GM21717 (cell line): ENCODE measurements around the gene PMM2.

Source experiments
- ATAC-seq: cut with Tn5 transposase; IDR thresholded peaks from one replicate; pipeline ENCODE4 v1.9.1; 2021; ENCODE audit warnings: mild to moderate bottlenecking, moderate library complexity; ENCODE audit not compliant: unreplicated experiment

Gene PMM2

DNA sequence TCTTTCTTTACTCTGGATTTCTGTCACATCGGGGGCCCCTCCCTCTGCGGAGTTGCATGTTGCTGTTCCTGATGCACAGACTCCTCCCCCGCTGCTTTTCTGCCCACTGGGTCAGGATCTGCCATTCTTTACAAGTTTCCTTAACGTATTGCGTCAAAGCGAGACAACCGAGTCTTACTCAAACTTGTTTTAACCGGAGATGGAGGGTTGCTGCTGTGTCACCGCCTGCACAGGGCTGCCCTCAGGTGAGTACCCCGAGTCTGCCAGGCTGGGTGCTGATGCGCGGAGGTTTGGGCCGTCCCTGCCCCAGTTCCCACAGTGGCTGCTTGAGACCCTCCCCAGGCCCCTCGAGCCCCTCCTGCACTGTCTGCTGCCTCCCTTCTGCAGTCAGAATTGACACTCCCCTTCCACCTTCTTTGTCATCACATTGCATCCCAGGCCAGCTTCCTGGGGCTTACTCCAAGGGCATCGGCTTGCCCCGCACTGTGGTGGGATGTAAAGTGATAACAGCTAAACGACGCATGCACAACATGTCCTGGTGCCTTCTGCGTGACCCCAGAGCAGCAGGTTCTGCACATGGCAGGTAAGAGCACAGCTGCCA lies 51.9 kb downstream of the PMM2 start:
- ATAC-seq = no peak

DNA sequence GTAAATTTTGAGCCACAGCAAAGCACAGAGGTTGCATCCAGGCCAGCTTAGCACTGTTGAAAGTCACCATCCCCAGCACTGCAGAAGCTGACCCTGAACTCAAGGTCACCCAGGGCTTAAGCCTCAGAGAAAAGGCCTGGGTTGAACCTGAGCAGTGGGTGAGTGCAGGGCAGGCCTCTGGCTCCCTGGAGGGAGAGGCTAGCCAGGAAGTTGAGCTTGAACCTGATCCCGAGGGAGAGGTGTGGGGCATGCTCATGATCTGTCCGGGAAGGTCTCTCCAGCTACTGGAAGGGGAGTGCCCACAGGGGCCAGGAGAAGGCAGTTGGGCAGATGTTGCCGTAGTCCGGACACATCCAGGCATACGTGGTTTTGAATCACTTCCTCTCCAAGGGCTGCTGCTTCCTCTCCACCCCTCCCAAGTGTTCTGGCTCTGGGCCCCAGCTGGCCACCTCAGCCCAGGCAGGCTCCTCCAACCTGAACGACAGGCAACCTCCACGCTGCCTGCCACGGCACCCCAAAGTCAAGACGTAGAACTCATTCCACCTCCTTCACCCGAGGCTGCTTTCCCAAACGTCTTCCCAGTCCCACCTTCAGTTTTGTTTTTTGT lies 52.7 kb downstream of the PMM2 start:
- ATAC-seq = no peak

DNA sequence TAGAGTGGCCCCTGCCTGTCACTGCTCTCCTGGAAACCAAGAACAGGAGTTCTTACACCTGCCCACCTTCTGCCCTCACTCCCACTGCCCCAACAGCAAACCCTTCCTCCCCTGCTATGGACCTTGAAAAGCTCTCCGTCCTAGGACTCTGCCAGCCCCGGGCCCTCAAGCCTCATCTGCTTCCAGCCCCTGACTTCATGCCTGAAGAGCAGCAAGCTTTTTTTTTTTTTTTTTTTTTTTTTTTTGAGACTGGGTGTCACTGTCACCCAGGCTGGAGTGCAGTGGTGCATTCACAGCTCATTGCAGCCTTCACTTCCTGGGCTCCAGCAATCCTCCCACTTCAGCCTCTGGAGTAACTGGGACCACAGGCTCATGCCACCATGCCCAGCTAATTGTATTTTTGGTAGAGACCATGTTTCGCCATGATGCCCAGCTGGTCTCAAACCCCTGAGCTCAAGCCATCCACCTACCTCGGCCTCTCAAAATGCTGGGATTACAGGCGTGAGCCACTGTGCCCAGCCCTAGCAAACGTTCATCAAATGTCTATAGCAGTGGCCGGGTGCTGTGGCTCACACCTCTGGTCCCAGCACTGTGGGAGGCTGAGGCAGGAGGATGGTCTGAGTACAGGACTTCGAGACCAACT lies 54.2 kb downstream of the PMM2 start:
- ATAC-seq = no peak

DNA sequence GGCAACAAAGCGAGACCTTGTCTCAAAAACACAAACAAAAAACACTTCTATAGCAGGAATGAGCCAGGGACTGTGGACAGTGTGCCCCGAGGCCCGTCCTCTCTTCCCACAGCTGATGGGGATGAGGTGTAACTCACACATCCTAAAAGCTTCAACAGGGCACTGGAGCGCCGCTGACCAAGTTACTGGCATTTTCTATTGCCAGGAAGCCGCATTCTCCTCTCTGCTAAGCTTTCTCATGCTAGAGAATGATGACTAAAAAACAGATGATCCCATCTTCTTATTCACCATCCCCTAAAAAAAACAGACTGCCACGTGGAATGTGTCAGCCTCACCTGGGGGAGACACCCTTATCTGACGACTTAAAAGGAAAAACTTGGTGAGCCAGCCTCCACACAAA lies 54.9 kb downstream of the PMM2 start:
- no peak for ATAC-seq

DNA sequence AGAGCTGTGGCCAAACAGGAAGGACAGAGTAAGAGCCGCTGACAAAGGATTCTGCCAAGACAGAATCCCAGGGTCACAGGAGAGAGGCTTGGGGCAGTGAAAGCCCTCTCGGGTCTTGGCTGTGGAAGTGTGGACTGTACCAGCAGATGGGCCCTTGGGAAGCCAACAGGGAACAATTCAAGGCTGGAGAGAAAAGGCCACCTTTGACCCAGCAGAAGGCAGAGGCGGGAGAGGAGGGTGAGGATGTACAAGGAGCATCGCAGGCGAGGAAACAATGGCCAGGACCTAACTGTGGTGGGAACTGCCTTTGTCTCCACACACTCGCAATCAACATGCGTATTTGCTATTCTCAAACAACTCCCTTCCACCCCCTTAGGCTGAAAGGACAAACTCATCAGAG lies 55.5 kb downstream of the PMM2 start:
- ATAC-seq = no peak

DNA sequence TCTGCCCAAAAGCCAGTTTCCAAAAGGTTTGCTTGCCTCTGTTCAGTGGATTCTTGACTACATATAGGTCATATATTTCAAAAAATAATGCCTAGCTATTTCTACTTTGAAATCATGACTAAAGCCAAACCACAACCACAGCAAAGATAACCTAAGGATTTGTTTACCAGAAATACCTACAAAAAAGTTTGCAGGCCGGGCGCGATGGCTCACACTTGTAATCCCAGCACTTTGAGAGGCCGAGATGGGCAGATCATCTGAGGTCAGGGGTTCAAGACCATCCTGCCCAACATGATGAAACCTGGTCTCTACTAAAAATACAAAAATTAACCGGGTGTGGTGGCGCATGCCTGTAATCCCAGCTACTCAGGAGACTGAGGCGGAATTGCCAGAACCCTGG lies 56.0 kb downstream of the PMM2 start:
- no peak for ATAC-seq

DNA sequence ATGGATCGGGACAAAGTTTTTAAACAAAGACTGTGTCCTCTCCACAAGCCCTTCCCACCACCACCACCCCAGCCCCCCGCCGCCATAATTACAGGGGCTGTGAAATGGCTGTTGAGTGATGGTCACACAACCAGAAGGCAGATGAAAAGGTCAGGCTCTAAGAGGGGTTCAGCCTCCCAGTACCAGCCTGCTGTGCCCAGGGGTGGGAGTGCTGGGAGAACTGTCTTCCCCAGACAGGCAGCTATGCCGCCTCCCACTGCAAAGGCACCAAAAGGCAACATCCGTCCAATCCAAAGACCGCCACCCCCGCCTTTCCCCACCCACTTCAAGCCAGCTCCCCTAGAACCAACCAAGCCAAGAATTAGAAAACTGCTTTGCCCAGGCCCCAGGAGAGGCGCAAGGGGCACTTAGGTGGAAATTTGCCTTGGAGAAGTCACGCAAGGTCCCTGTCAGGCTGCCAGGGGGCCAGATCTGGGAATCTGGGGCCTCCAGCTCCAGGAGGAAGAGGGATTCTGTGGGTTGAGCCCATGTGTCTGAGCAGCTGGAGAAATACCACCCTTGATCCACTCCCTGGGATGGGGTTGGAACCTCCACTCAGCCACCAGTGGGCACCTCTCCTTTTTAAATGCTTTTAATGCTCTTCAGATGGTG lies 56.8 kb downstream of the PMM2 start:
- no peak for ATAC-seq

DNA sequence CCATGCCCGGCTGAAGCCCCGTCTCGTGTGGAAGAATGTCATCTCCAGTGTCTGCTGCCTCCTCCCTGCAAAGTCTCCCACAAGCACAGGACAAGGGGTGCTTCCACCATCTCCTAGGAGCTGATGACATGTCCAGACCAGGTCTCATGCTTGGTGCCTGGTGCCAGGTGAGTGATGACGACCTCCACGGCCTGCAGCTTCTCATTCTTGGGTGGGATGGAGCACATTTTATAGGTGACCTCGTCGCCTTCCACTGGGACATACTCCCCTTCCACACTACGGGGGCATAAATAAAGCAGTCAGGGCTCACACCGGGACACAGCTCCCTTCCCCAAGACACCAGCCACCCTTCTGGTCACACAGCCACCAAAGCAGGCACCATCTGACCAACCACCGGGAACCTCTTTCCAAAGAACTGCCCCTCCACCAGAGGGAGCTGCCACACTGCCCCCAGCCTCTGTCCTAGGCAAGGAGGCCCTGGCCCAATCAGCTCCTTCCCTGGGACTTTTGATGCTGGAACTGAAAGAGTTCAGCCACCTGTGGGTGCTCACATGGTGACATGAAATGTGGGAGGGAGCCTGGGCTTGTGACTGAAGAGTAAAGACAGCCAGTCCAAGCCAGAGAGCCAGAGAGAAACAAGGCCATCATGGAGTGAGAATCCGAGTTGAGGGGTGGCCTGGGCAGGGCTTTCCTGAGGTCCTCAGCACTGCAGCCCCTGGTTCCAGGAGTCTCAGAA lies 57.6 kb downstream of the PMM2 start:
- ATAC-seq = no peak

DNA sequence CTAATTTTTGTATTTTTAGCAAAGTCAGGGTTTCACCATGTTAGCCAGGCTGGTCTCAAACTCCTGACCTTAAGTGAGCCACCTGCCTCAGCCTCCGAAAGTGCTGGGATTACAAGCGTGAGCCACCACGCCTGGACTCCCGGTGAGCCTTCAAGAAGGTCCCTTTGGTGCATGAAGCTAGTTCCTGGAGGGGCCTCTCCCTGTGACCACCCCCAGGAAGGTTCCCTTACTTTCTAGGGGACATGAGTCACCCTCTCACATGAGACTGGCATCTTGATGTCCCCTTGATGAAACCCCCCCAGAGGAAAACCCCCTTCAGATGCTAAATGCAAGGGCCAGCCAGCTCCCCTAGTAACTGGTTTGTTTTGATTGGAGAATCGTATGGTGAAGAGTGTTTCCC lies 58.3 kb downstream of the PMM2 start:
- no peak for ATAC-seq

DNA sequence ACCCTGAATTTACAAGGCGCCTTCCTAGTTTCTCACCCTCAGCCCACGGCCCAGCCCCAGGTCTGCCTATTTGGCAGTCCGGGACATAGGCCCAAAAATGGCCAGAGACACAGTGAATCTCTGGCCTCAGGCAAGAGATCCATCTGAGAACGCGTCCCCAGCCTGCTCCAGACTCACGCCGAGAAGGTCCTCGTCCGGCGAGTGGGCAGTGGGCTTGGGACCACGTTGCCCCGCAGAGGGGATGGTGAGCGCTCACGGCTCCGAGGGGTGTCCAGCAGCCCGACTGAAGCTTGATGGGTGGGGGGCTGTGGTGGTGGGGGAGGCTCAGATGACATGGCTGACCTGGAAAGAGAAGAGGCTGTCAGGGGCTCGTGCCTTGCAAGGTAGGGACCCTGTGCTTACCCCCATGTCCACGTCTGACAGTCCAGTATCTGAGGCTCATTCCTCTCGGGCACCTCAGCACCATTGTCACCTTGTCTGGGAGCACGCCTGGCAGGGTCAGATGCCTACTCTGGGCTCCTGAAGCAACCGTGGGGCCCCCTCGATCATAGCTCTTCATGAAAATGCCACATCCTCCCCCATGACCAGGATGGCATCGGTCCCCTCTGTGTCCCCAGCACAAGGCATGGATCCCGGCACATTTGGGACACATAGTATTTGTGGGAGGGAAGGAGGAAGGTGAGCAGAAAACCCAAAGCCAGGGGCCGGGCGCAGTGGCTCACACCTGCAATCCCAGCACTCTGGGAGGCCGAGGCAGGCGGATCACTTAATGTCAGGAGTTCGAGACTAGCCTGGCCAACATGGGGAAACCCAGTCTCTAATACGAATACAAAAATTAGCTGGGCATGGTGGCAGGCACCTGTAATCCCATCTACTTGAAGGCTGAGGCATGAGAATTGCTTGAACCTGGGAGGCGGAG lies 61.6 kb downstream of the PMM2 start:
- ATAC-seq = no peak

DNA sequence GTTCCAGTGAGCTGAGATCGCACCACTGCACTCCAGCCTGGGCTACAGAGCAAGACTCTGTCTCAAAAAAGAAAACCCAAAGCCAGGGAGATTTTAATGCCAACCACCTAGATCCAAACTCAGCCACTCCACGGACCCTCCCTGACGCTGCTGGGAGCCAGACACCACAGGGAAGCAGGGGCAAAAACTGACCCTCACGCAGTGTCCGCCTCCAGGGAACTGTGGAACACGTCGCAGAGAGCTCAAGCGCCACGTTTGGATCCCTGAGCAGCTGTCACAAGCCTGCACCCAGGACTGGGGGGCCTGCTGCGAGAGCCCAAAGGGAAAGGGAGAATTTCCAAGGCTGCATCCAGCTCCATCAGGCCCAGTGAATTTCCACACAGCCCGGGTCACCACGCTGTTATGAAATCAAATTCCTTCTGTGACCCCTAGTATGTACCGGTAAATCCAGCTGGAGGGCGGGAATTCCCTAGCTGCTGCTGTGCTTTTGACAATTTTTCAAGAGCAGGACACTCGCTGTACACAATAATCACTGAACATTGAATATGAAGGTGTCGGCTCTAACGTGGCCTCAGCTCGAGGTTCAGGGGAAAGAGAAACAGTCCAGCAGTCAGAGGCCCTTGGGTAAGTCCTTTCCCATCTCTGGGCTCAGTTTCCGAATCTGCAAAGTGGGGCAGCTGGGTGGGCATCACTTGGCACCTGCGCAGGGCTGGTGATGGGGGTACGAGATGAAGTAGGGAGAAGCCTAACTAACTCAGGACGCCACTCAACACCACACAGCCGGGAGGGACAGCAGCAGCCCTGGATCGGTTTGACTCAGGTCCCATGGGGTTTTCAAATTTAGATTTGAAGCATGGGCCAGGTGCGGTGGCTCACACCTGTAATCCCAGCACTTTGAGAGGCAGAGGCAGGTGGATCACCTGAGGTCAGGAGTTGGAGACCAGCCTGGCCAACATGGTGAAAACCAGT lies 62.6 kb downstream of the PMM2 start:
- ATAC-seq = no peak

DNA sequence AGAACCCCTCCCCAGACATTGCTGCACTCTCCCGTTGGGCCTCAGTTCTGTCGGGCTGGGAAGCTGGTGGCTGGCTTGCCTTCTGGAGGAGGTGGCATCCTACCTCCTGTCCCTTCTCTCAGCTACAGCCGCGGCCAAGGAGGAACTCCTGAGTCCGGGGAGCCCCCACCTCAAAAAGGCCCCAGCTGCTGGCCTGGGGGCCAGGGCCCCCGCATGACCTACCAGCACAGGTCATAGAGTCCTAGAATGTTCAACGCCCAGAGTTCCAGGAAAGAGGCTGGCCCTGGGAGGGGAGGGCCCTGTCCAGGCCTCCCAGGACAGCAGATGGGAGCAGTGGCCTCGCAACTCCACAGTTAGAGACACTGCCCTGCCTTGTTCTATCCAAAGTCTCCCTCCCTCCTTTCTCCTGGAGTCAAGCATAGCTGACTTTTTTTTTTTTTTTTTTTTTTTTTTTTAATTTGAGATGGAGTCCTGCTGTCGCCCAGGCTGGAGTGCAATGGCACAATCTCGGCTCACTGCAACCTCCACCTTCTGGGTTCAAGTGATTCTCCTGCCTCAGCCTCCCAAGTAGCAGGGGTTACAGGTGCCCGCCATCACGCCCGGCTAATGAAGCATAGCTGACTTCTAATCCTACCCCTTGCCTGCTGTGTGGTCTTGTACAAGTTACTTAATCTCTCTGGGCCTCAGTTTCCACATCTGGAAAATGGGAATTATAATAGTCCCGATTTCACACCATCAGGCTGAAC lies 64.1 kb downstream of the PMM2 start:
- ATAC-seq = no peak

DNA sequence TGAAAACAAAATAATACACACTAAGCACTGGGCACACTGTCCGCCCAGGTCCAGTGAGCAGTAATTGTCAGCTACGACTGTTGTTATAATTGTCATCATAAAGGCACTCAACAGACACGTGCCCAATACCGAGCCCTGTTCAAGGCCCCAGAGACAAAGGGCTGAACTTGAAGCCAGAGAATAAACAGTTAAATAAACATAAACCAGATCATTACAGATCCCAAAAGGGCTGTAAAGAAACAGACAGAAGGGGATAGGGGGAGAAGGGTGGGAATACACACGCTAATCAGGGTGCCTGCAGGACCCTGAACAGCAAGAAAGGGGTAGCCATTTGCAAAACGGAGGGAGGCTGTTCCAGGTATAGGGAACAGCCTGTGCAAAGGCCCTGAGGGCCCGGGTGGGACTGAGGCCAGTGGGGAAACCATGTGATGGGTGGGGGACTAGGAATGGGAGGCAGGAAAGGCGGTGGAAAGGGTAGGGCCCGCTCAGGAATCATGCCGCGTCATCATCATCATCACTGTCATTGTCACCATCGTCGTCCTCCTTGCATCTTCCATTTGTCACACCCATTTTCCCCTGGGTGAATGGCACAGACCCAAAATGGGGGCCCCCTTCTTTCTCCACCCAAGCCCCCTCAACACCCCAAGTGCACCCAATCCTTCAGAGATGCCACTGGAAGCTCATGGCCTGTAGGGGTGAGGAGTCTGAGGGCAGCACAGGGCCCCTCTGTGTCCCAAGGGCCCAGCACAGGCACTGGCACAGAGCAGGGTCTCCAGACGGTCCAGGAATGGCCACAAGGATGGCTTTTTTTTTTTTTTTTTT lies 64.9 kb downstream of the PMM2 start:
- no peak for ATAC-seq

DNA sequence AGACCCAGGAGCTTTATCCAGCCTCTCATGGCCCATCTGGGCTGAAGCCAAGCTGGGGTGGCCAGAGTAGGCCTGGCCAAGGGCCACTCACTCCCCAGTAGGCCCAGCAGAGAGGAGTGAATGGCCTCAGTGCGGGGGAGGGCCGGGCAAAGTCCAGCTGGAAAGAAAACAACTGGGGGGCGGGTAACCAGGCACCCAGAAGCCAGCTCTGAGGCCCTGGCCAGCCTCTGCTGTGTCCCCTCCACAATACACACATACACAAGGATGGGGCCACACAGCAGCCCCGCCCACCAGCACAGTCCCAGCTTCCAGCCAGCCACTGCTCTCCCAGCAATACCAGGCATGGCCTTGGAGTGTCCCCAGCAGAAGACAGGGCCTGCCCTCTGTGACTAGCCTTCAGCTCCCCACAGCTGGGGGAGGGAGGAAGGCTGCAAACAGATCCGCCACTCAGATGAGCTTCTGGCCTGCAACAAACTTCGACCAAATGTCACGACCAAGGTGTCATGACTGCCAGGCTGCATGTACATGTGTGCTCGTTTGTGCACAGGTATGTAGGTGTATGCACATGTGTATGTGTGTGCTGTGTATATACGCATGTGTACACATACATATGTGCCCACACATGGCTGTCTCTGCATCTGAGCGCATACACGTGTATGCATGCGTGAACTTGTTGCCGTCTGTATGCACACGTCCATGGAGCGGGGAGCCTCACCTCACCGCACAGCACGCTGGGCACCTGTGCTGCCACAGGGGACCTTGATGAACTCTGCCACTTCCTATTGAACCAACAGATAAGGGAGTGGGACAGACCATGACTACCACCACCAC lies 66.2 kb downstream of the PMM2 start:
- no peak for ATAC-seq

DNA sequence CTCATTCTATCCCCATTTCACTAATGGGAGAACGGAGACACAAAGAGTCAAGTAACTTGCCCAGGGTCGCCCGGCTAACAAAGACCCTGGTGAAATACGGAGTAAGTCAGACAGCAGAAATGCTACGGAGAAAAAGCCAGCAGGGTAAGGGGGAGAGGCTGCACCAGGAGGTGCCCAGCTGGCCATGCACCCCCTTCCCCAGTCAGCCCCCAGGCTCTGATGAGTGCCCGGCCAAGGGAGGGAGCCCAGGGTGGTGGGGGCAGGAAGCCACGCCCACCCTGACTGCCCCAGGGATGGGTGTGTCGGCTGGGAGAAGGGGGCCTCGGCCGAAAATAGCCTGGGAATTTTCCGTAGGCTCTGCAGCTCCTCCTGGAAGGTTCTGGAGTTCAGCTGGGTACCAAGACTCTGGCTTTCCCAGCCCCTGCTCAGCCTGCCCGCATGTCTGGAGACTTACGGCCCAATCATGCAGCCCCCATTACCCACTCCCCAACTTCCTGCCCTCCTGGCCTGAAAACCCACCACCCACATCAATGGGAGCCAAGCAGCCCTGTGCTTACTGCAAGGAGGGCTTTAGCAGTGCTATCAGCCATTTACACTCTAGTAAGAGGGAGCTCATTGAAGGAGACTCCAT lies 67.0 kb downstream of the PMM2 start:
- no peak for ATAC-seq

DNA sequence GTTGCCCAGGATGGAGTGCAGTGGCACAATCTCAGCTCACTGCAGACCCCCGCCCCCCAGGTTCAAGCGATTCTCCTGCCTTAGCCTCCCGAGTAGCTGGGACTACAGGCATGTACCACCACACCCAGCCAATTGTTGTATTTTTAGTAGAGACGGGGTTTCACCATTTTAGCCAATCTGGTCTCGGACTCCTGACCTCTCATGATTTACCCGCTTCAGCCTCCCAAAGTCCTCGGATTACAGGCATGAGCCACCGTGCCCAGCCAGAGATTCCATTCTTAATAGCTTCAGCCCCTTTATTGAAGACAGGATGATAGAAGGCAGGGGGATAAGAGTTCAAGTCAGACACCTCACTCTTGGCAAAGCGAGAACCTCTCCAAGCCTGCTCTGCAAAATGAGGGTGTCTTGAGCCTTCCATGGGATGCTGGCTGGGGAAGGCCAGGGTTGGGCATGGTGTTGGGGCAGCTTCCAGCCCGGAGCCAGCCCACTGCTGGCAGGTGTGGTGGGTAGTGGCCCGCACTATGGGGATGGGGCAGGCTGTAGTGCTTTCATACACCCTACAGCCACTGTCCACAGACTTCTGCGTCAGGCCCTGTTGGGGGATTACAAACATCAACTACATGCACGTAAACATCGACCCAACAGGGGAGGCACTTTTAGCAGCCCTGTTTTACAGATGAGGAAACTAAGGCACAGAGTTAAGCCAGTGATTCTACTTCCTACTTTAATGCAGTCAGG lies 67.7 kb downstream of the PMM2 start:
- ATAC-seq = no peak
